NCI-H146 treated with DMSO at 0.1 percent for 48 hours (cell line): Measurements from ENCODE around the gene ITGB5.

ENCODE experiments used
- DNase-seq: peaks from one replicate; lab custom pipeline; 2025; ENCODE audit not compliant: unreplicated experiment; lab: John Stamatoyannopoulos, UW

The ITGB5 gene

GRCh38 chr3:124895756-124896155, 8.6 kb upstream of the ITGB5 start:
- DNase-seq, result no peak

GRCh38 chr3:124893526-124893925, 6.4 kb upstream of the ITGB5 start:
- DNase-seq, result no peak

GRCh38 chr3:124890573-124891190, 3.5 kb upstream of the ITGB5 start:
- DNase-seq, result no peak

GRCh38 chr3:124888482-124889441, 1.6 kb upstream of the ITGB5 start:
- no peak for DNase-seq

- DNase-seq, result no peak
Measured at GRCh38 chr3:124887932-124888298, 750 bp upstream of the ITGB5 start.

GRCh38 chr3:124886168-124887056, 753 bp downstream of the ITGB5 start:
- peak; percentile 39 for DNase-seq

- DNase-seq, result no peak
Measured at GRCh38 chr3:124885466-124886167, 1.5 kb downstream of the ITGB5 start.

- no peak for DNase-seq
Measured at GRCh38 chr3:124884474-124885101, 2.6 kb downstream of the ITGB5 start.

- no peak for DNase-seq
Measured at GRCh38 chr3:124883766-124884473, 3.2 kb downstream of the ITGB5 start.

GRCh38 chr3:124882816-124883747, 4.1 kb downstream of the ITGB5 start:
- no peak for DNase-seq

- no peak for DNase-seq
Measured at GRCh38 chr3:124881976-124882697, 5.0 kb downstream of the ITGB5 start.

GRCh38 chr3:124879337-124879680, 7.9 kb downstream of the ITGB5 start:
- DNase-seq, result no peak

GRCh38 chr3:124878561-124879336, 8.4 kb downstream of the ITGB5 start:
- no peak for DNase-seq

GRCh38 chr3:124877674-124878073, 9.5 kb downstream of the ITGB5 start:
- no peak for DNase-seq

GRCh38 chr3:124876401-124876878, 10.7 kb downstream of the ITGB5 start:
- DNase-seq, result no peak

- no peak for DNase-seq
Measured at GRCh38 chr3:124873226-124873625, 13.9 kb downstream of the ITGB5 start.

- DNase-seq, result no peak
Measured at GRCh38 chr3:124867511-124867910, 19.7 kb downstream of the ITGB5 start.
